Measurements from ENCODE around the gene BRD3OS. TPM values are rescaled to one million over a fixed set of nuclear protein-coding genes. Genes with fewer than 3 reads are reported as not detected.

The BRD3OS gene
- total and polyA plus RNA-seq, 2 of the 4 experiments (the other 2 are of a cell fraction), result 15.8 to 20.7 TPM

- Histone ChIP-seq H2BK15ac (ENCODE audit: low read depth, low read length) (no peak overlapping the region), H3K27ac (ENCODE audit: insufficient read depth, low read length) (no peak overlapping the region), H3K14ac (replicated peaks; ENCODE audit: low read depth, low read length) (no peak overlapping the region), H3K9me1 (ENCODE audit: insufficient read depth, low read length) (no peaks in the 10 kb centered on the region), H2AK9ac (replicated peaks; ENCODE audit: low read depth, low read length, poor library complexity) (no peak overlapping the region), H3K23ac (ENCODE audit: low read depth, low read length) (no peak overlapping the region), H2AK5ac (ENCODE audit: low read depth, low read length) (no peak overlapping the region), H2AFZ (replicated peaks; ENCODE audit: low read length, poor library complexity) (no peak overlapping the region), H3K4me1 (ENCODE audit: control insufficient read depth, insufficient read depth, low read length) (peaks cover 2% of the 10 kb centered on the region; the same call in 1 of the 2 replicates), H3K9ac (ENCODE audit: low read depth, low read length) (no peak overlapping the region), H3K18ac (ENCODE audit: low read depth, low read length) (no peak overlapping the region), H3K56ac (ENCODE audit: extremely low read depth, insufficient read depth, low read length) (no peak overlapping the region), H3K4ac (ENCODE audit: low read depth, low read length) (no peak overlapping the region), H2BK5ac (ENCODE audit: low read depth, low read length, poor library complexity, severe bottlenecking) (no peak overlapping the region), H4K91ac (ENCODE audit: insufficient read depth, low read depth, low read length) (no peak overlapping the region), H3K36me3 (ENCODE audit: control insufficient read depth, insufficient read depth, low read length) (peaks cover 55% of the 10 kb centered on the region), H3K4me3 (ENCODE audit: insufficient read depth, low read depth, low read length) (no peak overlapping the region), H3K79me1 (ENCODE audit: low read depth in 1 of 2, low read length in 2 of 2) (peaks cover 5 to 22% of the 10 kb centered on the region in 2 experiments; a peak in 3 of 4 replicates), H4K20me1 (ENCODE audit: insufficient read depth, low read length) (peaks cover 21% of the 10 kb centered on the region), H3K27me3 (ENCODE audit: control insufficient read depth, insufficient read depth, low read length) (no peaks in the 10 kb centered on the region), H3K4me2 (ENCODE audit: low read depth, low read length) (no peak overlapping the region), H2BK120ac (ENCODE audit: low read depth, low read length) (no peak overlapping the region), H2BK20ac (ENCODE audit: low read depth, low read length) (no peak overlapping the region), H4K5ac (ENCODE audit: low read depth, low read length) (no peak overlapping the region), H3K9me3 (ENCODE audit: control insufficient read depth, insufficient read depth, low read length) (no peaks in the 10 kb centered on the region), H4K8ac (ENCODE audit: low read depth in 2 of 2, low read length in 2 of 2) (no peak overlapping the region)
- TF ChIP-seq SMC3 (IDR thresholded peaks at IDR 0.05; ENCODE audit: low read depth, low read length) (no peak), RAD21 (IDR thresholded peaks at IDR 0.05; ENCODE audit: low read length) (no peak), RCOR1 (IDR thresholded peaks at IDR 0.05; ENCODE audit: insufficient replicate concordance, low read length) (no peak), MAFK (IDR thresholded peaks at IDR 0.05; ENCODE audit: low read depth, low read length) (no peak), CEBPB (IDR thresholded peaks at IDR 0.05; ENCODE audit: low read depth, low read length) (no peak), USF2 (IDR thresholded peaks at IDR 0.05; ENCODE audit: low read depth, low read length) (no peak), MAZ (IDR thresholded peaks at IDR 0.05; ENCODE audit: borderline replicate concordance, low read depth, low read length) (no peak), NFE2L2 (IDR thresholded peaks at IDR 0.05; ENCODE audit: low read depth, low read length) (no peak), RFX5 (IDR thresholded peaks at IDR 0.05; ENCODE audit: low read depth, low read length) (no peak), FOS (IDR thresholded peaks at IDR 0.05; ENCODE audit: low read depth, low read length) (no peak), POLR2A (IDR thresholded peaks at IDR 0.05; ENCODE audit: low read depth, low read length) (no peak), MXI1 (IDR thresholded peaks at IDR 0.05; ENCODE audit: borderline replicate concordance, low read depth, low read length) (no peak), BHLHE40 (IDR thresholded peaks at IDR 0.05; ENCODE audit: low read depth, low read length) (no peak), CTCF (conservative IDR thresholded peaks at IDR 0.05; ENCODE audit: low read depth, low read length) (no peak), CHD1 (IDR thresholded peaks at IDR 0.05; ENCODE audit: low read depth, low read length) (no peak), ELK1 (IDR thresholded peaks at IDR 0.05; ENCODE audit: borderline replicate concordance, low read depth, low read length) (no peak)
- in situ Hi-C loops (cut with MboI; ENCODE audit: low sequenced_read_pairs), result no loop called here
- ChIA-PET POLR2A (ENCODE audit: unreplicated experiment) (no interaction called here), CTCF (no interaction called here)
- WGBS, 2 experiments (ENCODE audit: extremely low coverage in 2 of 2, insufficient read length in 1 of 2), result 80% methylated on average over 8 of the region's 14 CpGs; no CpG with 5 or more reads in 1 of the 2 experiments
- intact Hi-C loops (cut with micrococcal nuclease), result no loop called here
- dilution Hi-C loops (cut with HindIII; ENCODE audit: low sequenced_read_pairs, unreplicated experiment), result no loop called here
- no peak for ATAC-seq (ENCODE audit: low read depth)
- no peak for DNase-seq
- BruUV-seq (replicated peaks), result no TSS peak
Measured at GRCh38 chr9:134050726-134051125, 25.4 kb downstream of the BRD3OS start.
